ENCODE data around the gene CDH23. TPM values are rescaled to one million over a fixed set of nuclear protein-coding genes. Genes with fewer than 3 reads are reported as not detected.

CDH23 gene
- total RNA-seq, 1 experiment from 2014 or later: 0.02 TPM

DNA sequence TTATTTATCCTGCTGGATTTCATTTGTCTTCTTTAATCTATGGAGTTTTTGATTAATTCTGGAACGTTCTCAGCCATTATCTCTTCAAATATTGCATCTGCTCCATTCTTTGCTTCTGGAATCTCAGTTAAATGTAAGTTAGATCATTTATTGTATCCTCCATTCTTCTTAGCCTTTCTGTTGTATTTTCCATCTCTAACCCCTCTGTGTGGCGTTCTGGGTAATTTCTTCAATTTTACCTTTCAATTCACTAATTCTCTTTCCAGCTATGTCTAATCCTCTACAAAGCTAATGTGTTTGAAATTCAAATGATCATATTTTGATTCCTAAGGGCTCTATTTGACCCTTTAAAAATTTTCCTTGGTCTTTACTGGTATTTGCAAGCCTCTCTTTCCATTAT lies 92.4 kb downstream of the CDH23 start:
- TF ChIP-seq CTCF (IDR thresholded peaks at IDR 0.05; ENCODE audit: unreplicated experiment): no peak
- H3K27ac Mint-ChIP-seq (ENCODE audit: low read depth, unreplicated experiment): no peak overlapping the region
- DNase-seq (ENCODE audit: unreplicated experiment): no peak
- ChIA-PET POLR2A (interaction anchor here (0.6 kb wide), 1 partner anchor 36 kb away, joined by 3 read pairs; no protein-coding TSS in a partner anchor), CTCF (no interaction called here)
- no peaks in the 10 kb centered on the region for H3K4me1 Mint-ChIP-seq (ENCODE audit: insufficient read depth, unreplicated experiment)
- no peak overlapping the region for H3K4me3 Mint-ChIP-seq (ENCODE audit: unreplicated experiment)
- intact Hi-C loops (cut with micrococcal nuclease): loop anchor here (5.0 kb wide), 1 partner anchor 208 kb away; no protein-coding TSS in a partner anchor
- no peaks in the 10 kb centered on the region for H3K36me3 Mint-ChIP-seq (ENCODE audit: insufficient read depth, unreplicated experiment)
- H3K9me3 Mint-ChIP-seq (ENCODE audit: unreplicated experiment): peaks cover 10% of the 10 kb centered on the region
- H3K27me3 Mint-ChIP-seq (ENCODE audit: insufficient read depth, unreplicated experiment): peaks cover 38% of the 10 kb centered on the region
- no TSS peak for BruUV-seq (replicated peaks)

DNA sequence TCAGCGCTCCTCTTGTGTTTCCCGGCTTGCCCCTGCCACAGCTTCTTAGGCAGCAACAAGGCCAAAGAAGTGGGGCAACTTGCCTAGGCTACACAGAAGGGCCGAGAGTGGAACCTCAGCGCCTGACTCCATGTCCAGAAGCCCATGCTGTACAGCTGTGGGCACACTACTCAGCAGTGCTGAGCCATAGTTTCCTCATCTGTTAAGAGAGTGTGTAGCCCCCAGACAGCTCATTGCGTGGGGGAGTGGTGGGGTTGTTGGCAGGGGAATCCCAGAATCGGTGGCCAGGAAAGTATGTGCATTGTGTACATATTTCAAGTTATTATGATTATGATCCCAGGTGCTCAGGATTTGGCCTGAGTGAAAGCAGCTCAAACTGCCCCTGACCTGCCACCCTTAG lies 96.2 kb downstream of the CDH23 start:
- Mint-ChIP-seq H3K36me3 (ENCODE audit: insufficient read depth, unreplicated experiment) (no peaks in the 10 kb centered on the region), H3K27me3 (ENCODE audit: insufficient read depth, unreplicated experiment) (peaks cover 34% of the 10 kb centered on the region), H3K9me3 (ENCODE audit: unreplicated experiment) (peaks cover 10% of the 10 kb centered on the region), H3K4me1 (ENCODE audit: insufficient read depth, unreplicated experiment) (no peaks in the 10 kb centered on the region), H3K27ac (ENCODE audit: low read depth, unreplicated experiment) (no peak overlapping the region), H3K4me3 (ENCODE audit: unreplicated experiment) (no peak overlapping the region)
- TF ChIP-seq CTCF (IDR thresholded peaks at IDR 0.05; ENCODE audit: unreplicated experiment): no peak
- no peak for DNase-seq (ENCODE audit: unreplicated experiment)
- intact Hi-C loops (cut with micrococcal nuclease): no loop called here
- POLR2A ChIA-PET: no interaction called here
- CTCF ChIA-PET: interaction anchor here (0.5 to 1.2 kb wide), 4 partner anchors 10 to 904 kb away, joined by 3 read pairs; no protein-coding TSS in a partner anchor
- BruUV-seq (replicated peaks): no TSS peak

- no peak for TF ChIP-seq CTCF (IDR thresholded peaks at IDR 0.05; ENCODE audit: unreplicated experiment)
- no peak for DNase-seq (ENCODE audit: unreplicated experiment)
- no peak overlapping the region for H3K4me3 Mint-ChIP-seq (ENCODE audit: unreplicated experiment)
- H3K36me3 Mint-ChIP-seq (ENCODE audit: insufficient read depth, unreplicated experiment): no peaks in the 10 kb centered on the region
- H3K27ac Mint-ChIP-seq (ENCODE audit: low read depth, unreplicated experiment): no peak overlapping the region
- CTCF ChIA-PET: interaction anchor here (0.5 to 1.2 kb wide), 4 partner anchors 10 to 905 kb away, joined by 3 read pairs; no protein-coding TSS in a partner anchor
- BruUV-seq (replicated peaks): no TSS peak
- intact Hi-C loops (cut with micrococcal nuclease): no loop called here
- POLR2A ChIA-PET: interaction anchor here (0.6 kb wide), 1 partner anchor 72 kb away, joined by 4 read pairs; no protein-coding TSS in a partner anchor
- no peaks in the 10 kb centered on the region for H3K4me1 Mint-ChIP-seq (ENCODE audit: insufficient read depth, unreplicated experiment)
- H3K9me3 Mint-ChIP-seq (ENCODE audit: unreplicated experiment): peaks cover 8% of the 10 kb centered on the region
- H3K27me3 Mint-ChIP-seq (ENCODE audit: insufficient read depth, unreplicated experiment): peaks cover 36% of the 10 kb centered on the region
Observed at GRCh38 chr10:71493741-71494140, 97.0 kb downstream of the CDH23 start.

- H3K27me3 Mint-ChIP-seq (ENCODE audit: insufficient read depth, unreplicated experiment): peaks cover 36% of the 10 kb centered on the region
- H3K27ac Mint-ChIP-seq (ENCODE audit: low read depth, unreplicated experiment): no peak overlapping the region
- no peak overlapping the region for H3K4me3 Mint-ChIP-seq (ENCODE audit: unreplicated experiment)
- H3K4me1 Mint-ChIP-seq (ENCODE audit: insufficient read depth, unreplicated experiment): no peaks in the 10 kb centered on the region
- no peak for DNase-seq (ENCODE audit: unreplicated experiment)
- no peaks in the 10 kb centered on the region for H3K36me3 Mint-ChIP-seq (ENCODE audit: insufficient read depth, unreplicated experiment)
- CTCF ChIA-PET: interaction anchor here (0.6 kb wide), 1 partner anchor 14 kb away, joined by 3 read pairs; no protein-coding TSS in a partner anchor
- peaks cover under 1% of the 10 kb centered on the region for H3K9me3 Mint-ChIP-seq (ENCODE audit: unreplicated experiment)
- BruUV-seq (replicated peaks): no TSS peak
- POLR2A ChIA-PET: interaction anchor here (0.6 kb wide), 1 partner anchor 73 kb away, joined by 4 read pairs; no protein-coding TSS in a partner anchor
- intact Hi-C loops (cut with micrococcal nuclease): no loop called here
- no peak for TF ChIP-seq CTCF (IDR thresholded peaks at IDR 0.05; ENCODE audit: unreplicated experiment)
Observed at GRCh38 chr10:71494476-71494875, 97.8 kb downstream of the CDH23 start.
